Neural progenitor cell (in vitro differentiated cells): ENCODE results near the gene ZBTB7A. TPM values are rescaled to one million over a fixed set of nuclear protein-coding genes. Genes with fewer than 3 reads are reported as not detected.
A peak's percentile ranks its signal among the peaks of the same experiment; 100 is the strongest.

Experiments used
- DNase-seq: peaks from one replicate; pipeline ENCODE4 v3.0.0-alpha.2; 2016; ENCODE audit warnings: low spot score
- H2AFZ ChIP-seq: fragments of 200-600 bp; sonication (generic); replicated peaks from 2 replicates; pipeline ENCODE4 v1.6.1; 2016; ENCODE audit warnings: antibody characterized with exemption
- H3F3A ChIP-seq: fragments of 200-600 bp; sonication (generic); 2 replicates; pipeline ENCODE4 v1.6.1; 2016; ENCODE audit warnings: antibody characterized with exemption, low read depth
- H3K27ac ChIP-seq: fragments of 200-600 bp; sonication (generic); 2 replicates; pipeline ENCODE4 v1.5.1; 2016; ENCODE audit warnings: mild to moderate bottlenecking
- H3K27me3 ChIP-seq: fragments of 200-600 bp; sonication (generic); 2 replicates; pipeline ENCODE4 v1.6.1; 2016; ENCODE audit warnings: mild to moderate bottlenecking, moderate library complexity
- H3K36me3 ChIP-seq: fragments of 200-600 bp; sonication (generic); 2 replicates; pipeline ENCODE4 v1.5.1; 2016
- H3K4me1 ChIP-seq: fragments of 200-600 bp; sonication (generic); 2 replicates; pipeline ENCODE4 v1.6.1; 2016; ENCODE audit warnings: mixed run types
- H3K4me2 ChIP-seq: fragments of 200-600 bp; sonication (generic); 2 replicates; pipeline ENCODE4 v1.6.1; 2016
- H3K4me3 ChIP-seq: fragments of 200-600 bp; sonication (generic); 2 replicates; pipeline ENCODE4 v1.5.1; 2016
- H3K79me2 ChIP-seq: fragments of 200-600 bp; sonication (generic); 2 replicates; pipeline ENCODE4 v1.6.1; 2016; ENCODE audit warnings: low read depth
- H3K9ac ChIP-seq: fragments of 200-600 bp; sonication (generic); 2 replicates; pipeline ENCODE4 v1.6.1; 2016
- H3K9me3 ChIP-seq: fragments of 200-600 bp; sonication (generic); 2 replicates; pipeline ENCODE4 v1.5.1; 2016; ENCODE audit warnings: low read depth
- H4K20me1 ChIP-seq: fragments of 200-600 bp; sonication (generic); 2 replicates; pipeline ENCODE4 v1.6.1; 2016; ENCODE audit warnings: low read depth
- H3K27ac Mint-ChIP-seq: 3 replicates; pipeline ENCODE4 v1.8.0; 2021; ENCODE audit warnings: mixed read lengths
- H3K27me3 Mint-ChIP-seq: 2 replicates; pipeline ENCODE4 v1.8.0; 2022; ENCODE audit warnings: low read depth, mild to moderate bottlenecking, inconsistent platforms, moderate library complexity, mixed read lengths; ENCODE audit not compliant: insufficient read depth
- H3K36me3 Mint-ChIP-seq: 3 replicates; pipeline ENCODE4 v1.8.0; 2021; ENCODE audit warnings: mixed read lengths
- H3K4me1 Mint-ChIP-seq: 3 replicates; pipeline ENCODE4 v1.8.0; 2021; ENCODE audit warnings: mixed read lengths
- H3K4me3 Mint-ChIP-seq: 3 replicates; pipeline ENCODE4 v1.8.0; 2021; ENCODE audit warnings: mild to moderate bottlenecking, moderate library complexity, mixed read lengths
- H3K9me3 Mint-ChIP-seq: 3 replicates; pipeline ENCODE4 v1.8.0; 2020; ENCODE audit warnings: mixed read lengths
- EZH2 ChIP-seq: fragments of 200-600 bp; sonication (generic); IDR thresholded peaks from 2 replicates; pipeline ENCODE4 v1.6.1; 2017; ENCODE audit warnings: antibody characterized with exemption, mild to moderate bottlenecking, moderate library complexity
- EZH2phosphoT487 ChIP-seq: fragments of 200-600 bp; sonication (generic); IDR thresholded peaks from 2 replicates; pipeline ENCODE4 v1.6.1; 2017; ENCODE audit warnings: antibody characterized with exemption
- total RNA-seq: library from RNA; depleted of rRNA; stranded (reverse); fragments of >200 nt; gene quantifications from 2 replicates; pipeline ENCODE4 v1.2.3, GENCODE V29; 2015; ENCODE audit warnings: low replicate concordance
- TF ChIP-seq, protein P1 (sequence below): fragments of 200-600 bp; sonication (generic); IDR thresholded peaks from 2 replicates; pipeline ENCODE4 v1.5.1; 2017; ENCODE audit warnings: antibody characterized with exemption, mild to moderate bottlenecking

Gene ZBTB7A
- total RNA-seq, 1 donor from 2014 or later: 4.0 TPM

DNA sequence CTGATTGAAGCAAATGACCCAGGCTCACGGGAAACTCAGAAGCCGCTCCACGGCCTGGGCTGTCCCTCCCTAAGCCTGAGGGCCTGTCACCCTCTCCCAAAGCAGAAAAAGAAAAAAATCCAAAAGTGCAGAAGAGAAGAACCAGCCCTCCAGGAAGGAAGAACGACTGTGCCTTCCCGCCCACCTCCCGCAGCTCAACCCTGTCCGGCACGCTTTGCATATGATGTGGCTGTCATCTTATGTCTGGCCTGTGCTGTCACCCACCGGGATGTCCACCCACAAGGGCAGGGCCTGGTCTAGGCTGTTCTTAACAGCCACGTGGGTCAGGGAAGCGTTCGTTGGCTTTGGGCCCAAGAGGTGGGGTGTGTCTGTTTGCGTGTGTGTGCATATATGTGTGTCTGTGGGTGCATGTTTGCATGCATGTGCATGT lies 13.7 kb downstream of the ZBTB7A start:
- H3K27me3 ChIP-seq: no peaks in the 10 kb centered on the region
- no peak overlapping the region for H3K9ac ChIP-seq
- no peaks in the 10 kb centered on the region for H3K36me3 ChIP-seq
- H3K27ac ChIP-seq: no peak overlapping the region
- no peak for DNase-seq
- H2AFZ ChIP-seq: no peak overlapping the region
- H3K4me1 Mint-ChIP-seq: peaks cover 11% of the 10 kb centered on the region
- peak overlapping the region; percentile 62 for H3K4me3 Mint-ChIP-seq
- TF ChIP-seq EZH2: no peak
- H3K4me2 ChIP-seq: no peak overlapping the region
- H4K20me1 ChIP-seq: peaks cover 48% of the 10 kb centered on the region
- peaks cover 39% of the 10 kb centered on the region for H3K79me2 ChIP-seq
- no peaks in the 10 kb centered on the region for H3K9me3 ChIP-seq
- no peak overlapping the region for H3K27ac Mint-ChIP-seq
- peaks cover 22% of the 10 kb centered on the region for H3K36me3 Mint-ChIP-seq
- H3K4me1 ChIP-seq: no peaks in the 10 kb centered on the region
- H3K27me3 Mint-ChIP-seq: peaks cover 5% of the 10 kb centered on the region
- H3K4me3 ChIP-seq: no peak overlapping the region
- H3K9me3 Mint-ChIP-seq: no peaks in the 10 kb centered on the region
- H3F3A ChIP-seq: no peaks in the 10 kb centered on the region

DNA sequence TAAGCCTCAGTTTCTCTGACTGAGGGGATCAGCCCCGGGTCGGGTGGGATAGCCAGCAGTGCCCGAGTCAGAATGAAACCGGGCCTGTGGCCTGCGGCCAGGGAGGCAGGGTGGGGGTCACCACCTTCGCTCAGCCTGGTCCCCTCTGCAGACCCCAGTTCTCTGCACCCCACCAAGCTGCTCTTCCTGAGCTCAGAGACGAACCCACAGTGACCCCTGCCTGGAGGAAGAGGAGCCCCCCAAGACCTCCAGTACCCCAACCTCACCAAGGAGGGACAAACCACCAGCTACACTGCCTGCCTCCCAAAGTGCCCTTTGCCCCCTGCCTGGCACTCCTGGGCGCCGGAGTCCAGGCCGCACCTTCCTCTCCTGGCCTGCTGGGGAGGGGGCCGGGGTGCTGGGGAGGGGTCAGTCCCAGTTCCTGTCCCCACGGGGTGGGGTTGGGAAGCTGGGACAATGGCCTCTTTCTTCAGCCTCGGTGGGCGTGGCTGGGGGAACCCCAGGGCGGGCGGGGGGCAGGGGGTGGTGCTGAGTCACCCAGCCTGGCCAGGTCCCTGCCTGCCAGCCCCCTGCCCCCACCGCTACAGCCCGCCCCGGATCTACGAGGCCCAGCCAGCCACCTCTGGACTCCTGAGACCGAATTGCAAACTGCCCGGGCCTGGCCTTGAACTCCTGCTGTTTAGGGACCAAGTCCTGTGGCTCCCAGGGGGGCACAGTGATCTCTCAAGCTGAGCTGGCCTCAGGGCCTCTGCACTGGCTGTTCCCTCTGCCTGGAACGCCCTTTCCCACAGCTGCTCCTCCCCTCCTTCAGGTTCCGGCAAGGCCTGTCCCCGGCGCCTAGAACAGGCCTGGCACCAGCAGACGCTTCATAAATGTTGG lies 14.3 kb downstream of the ZBTB7A start:
- no peak overlapping the region for H3K27ac Mint-ChIP-seq
- Histone ChIP-seq H2AFZ (no peak overlapping the region), H3K4me2 (no peak overlapping the region), H3K36me3 (no peaks in the 10 kb centered on the region), H4K20me1 (peaks cover 42% of the 10 kb centered on the region), H3K27me3 (no peaks in the 10 kb centered on the region), H3K79me2 (peaks cover 37% of the 10 kb centered on the region), H3K9ac (no peak overlapping the region), H3K27ac (no peak overlapping the region), H3K9me3 (no peaks in the 10 kb centered on the region), H3K4me3 (no peak overlapping the region), H3F3A (no peaks in the 10 kb centered on the region), H3K4me1 (no peaks in the 10 kb centered on the region)
- H3K4me3 Mint-ChIP-seq: peak overlapping the region; percentile 62
- no peak for DNase-seq
- no peak for TF ChIP-seq EZH2phosphoT487
- no peak for TF ChIP-seq EZH2
- TF ChIP-seq, protein P1, sequence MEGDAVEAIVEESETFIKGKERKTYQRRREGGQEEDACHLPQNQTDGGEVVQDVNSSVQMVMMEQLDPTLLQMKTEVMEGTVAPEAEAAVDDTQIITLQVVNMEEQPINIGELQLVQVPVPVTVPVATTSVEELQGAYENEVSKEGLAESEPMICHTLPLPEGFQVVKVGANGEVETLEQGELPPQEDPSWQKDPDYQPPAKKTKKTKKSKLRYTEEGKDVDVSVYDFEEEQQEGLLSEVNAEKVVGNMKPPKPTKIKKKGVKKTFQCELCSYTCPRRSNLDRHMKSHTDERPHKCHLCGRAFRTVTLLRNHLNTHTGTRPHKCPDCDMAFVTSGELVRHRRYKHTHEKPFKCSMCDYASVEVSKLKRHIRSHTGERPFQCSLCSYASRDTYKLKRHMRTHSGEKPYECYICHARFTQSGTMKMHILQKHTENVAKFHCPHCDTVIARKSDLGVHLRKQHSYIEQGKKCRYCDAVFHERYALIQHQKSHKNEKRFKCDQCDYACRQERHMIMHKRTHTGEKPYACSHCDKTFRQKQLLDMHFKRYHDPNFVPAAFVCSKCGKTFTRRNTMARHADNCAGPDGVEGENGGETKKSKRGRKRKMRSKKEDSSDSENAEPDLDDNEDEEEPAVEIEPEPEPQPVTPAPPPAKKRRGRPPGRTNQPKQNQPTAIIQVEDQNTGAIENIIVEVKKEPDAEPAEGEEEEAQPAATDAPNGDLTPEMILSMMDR: no peak
- H3K4me1 Mint-ChIP-seq: peaks cover 11% of the 10 kb centered on the region
- H3K9me3 Mint-ChIP-seq: no peaks in the 10 kb centered on the region
- H3K27me3 Mint-ChIP-seq: peaks cover 5% of the 10 kb centered on the region
- peaks cover 22% of the 10 kb centered on the region for H3K36me3 Mint-ChIP-seq

DNA sequence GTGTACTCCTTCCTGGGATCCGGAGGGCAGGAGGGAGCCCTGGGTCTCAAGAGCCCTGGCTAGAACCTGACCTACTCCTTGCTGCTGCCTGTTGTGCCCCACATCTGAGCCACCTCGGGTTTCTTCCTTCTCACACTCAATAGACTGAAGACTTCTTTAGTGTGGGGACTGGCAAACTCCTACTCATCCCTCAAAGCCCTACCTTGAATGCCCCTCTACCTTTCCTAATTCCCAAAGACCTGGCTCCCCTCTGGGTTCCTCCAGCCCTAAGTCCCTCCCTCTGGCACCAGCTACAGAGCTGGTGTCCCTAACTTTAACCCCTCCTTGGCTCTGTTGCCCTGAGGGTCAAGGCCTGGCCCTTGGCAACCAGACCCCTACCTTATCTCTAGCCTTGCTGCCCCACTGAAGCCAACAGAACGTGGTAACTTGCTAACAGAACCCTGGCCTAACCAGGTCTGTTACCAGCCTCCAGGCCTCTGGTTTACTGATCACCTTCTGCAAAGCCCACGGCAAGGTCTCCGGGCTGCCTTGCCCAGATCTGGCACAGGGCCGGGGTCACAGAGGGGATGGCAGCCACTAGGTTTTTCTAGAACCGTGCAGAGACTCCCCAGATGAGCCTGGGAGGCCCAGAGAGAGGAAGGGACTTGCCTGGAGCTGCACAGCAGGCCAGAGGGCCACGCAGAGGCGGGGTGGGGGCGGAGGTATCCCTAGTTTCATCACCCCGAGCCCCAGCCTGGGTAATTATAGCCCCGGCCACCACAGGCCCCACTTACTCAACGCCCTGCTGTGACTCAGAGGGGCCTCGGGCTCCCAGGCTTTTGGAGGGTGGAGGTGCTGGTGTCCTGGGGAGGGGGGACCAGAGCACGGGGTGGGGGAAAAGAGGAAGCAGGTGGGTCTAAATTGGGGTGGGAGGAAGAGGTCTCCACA lies 15.3 kb downstream of the ZBTB7A start:
- Histone ChIP-seq H3K27me3 (no peaks in the 10 kb centered on the region), H3K36me3 (no peaks in the 10 kb centered on the region), H2AFZ (no peak overlapping the region), H3K4me1 (no peaks in the 10 kb centered on the region), H4K20me1 (peaks cover 40% of the 10 kb centered on the region), H3F3A (no peaks in the 10 kb centered on the region), H3K4me3 (no peak overlapping the region), H3K27ac (no peak overlapping the region), H3K4me2 (no peak overlapping the region), H3K9ac (no peak overlapping the region), H3K79me2 (peaks cover 28% of the 10 kb centered on the region), H3K9me3 (no peaks in the 10 kb centered on the region)
- Mint-ChIP-seq H3K4me3 (no peak overlapping the region), H3K9me3 (no peaks in the 10 kb centered on the region), H3K36me3 (peaks cover 21% of the 10 kb centered on the region), H3K27me3 (peaks cover 3% of the 10 kb centered on the region), H3K4me1 (peaks cover 11% of the 10 kb centered on the region), H3K27ac (no peak overlapping the region)
- TF ChIP-seq, protein P1: no peak
- TF ChIP-seq EZH2phosphoT487 (no peak), EZH2 (no peak)
- no peak for DNase-seq
